HepG2 (cell line): ENCODE results near the gene OR10H2. TPM values are rescaled to one million over a fixed set of nuclear protein-coding genes. Genes with fewer than 3 reads are reported as not detected.
A peak's percentile ranks its signal among the peaks of the same experiment; 100 is the strongest.

ENCODE experiments used
- ATF3 ChIP-seq: sonication (generic); formaldehyde crosslinking; IDR thresholded peaks from 2 replicates; pipeline ENCODE4 v1.4.0; 2020; ENCODE audit warnings: missing genetic modification reagents
- BCL6 ChIP-seq: IDR thresholded peaks from 2 replicates; pipeline ENCODE4 v1.6.1; 2016; ENCODE audit warnings: missing genetic modification reagents, missing compliant biosample characterization
- CTCF ChIP-seq: sonication (generic); formaldehyde crosslinking; IDR thresholded peaks from 2 replicates; pipeline ENCODE4 v1.5.0; 2020; ENCODE audit warnings: mild to moderate bottlenecking, missing genetic modification reagents, moderate library complexity
- DRAP1 ChIP-seq: IDR thresholded peaks from 2 replicates; pipeline ENCODE4 v1.6.1; 2016; ENCODE audit warnings: missing genetic modification reagents, missing compliant biosample characterization
- FOXJ3 ChIP-seq: sonication (generic); formaldehyde crosslinking; IDR thresholded peaks from 2 replicates; pipeline ENCODE4 v1.4.0; 2020; ENCODE audit warnings: missing genetic modification reagents, mild to moderate bottlenecking, borderline replicate concordance
- HDAC1 ChIP-seq: sonication (generic); formaldehyde crosslinking; IDR thresholded peaks from 2 replicates; pipeline ENCODE4 v1.5.1; 2020; ENCODE audit warnings: mild to moderate bottlenecking, missing genetic modification reagents
- IRF9 ChIP-seq: sonication (generic); formaldehyde crosslinking; IDR thresholded peaks from 2 replicates; pipeline ENCODE4 v1.8.0; 2022; ENCODE audit warnings: missing genetic modification reagents, mild to moderate bottlenecking, borderline replicate concordance
- KDM5A ChIP-seq: fragments of 200-600 bp; sonication (generic); IDR thresholded peaks from 2 replicates; pipeline ENCODE4 v1.7.0; 2018; ENCODE audit warnings: antibody characterized with exemption, mild to moderate bottlenecking, low read length, borderline replicate concordance
- LRRFIP1 ChIP-seq: sonication (generic); formaldehyde crosslinking; conservative IDR thresholded peaks from 2 replicates; pipeline ENCODE4 v1.4.0; 2020; ENCODE audit warnings: missing genetic modification reagents
- MED1 ChIP-seq: sonication (generic); formaldehyde crosslinking; IDR thresholded peaks from 2 replicates; pipeline ENCODE4 v1.4.0; 2020; ENCODE audit warnings: missing genetic modification reagents
- MEIS2 ChIP-seq: sonication (generic); formaldehyde crosslinking; IDR thresholded peaks from 2 replicates; pipeline ENCODE4 v1.9.0; 2021; ENCODE audit warnings: mild to moderate bottlenecking, missing genetic modification reagents
- MXD4 ChIP-seq: IDR thresholded peaks from 2 replicates; pipeline ENCODE4 v1.6.1; 2016; ENCODE audit warnings: mild to moderate bottlenecking, missing biosample characterization, missing genetic modification reagents
- NONO ChIP-seq, 2 experiments: fragments of 450-650 bp in 1 of 2; sonication (generic) in 1 of 2; formaldehyde crosslinking in 1 of 2; IDR thresholded peaks in 1 of 2; conservative IDR thresholded peaks in 1 of 2; 2 replicates each; pipeline versions ENCODE4 v1.6.1 to v1.8.0; 2017 to 2022; ENCODE audit warnings: mild to moderate bottlenecking in 1 of 2, missing genetic modification reagents in 1 of 2, moderate library complexity in 1 of 2
- PBX3 ChIP-seq: sonication (generic); formaldehyde crosslinking; IDR thresholded peaks from 2 replicates; pipeline ENCODE4 v1.8.1; 2023; ENCODE audit warnings: missing genetic modification reagents, inconsistent platforms, borderline replicate concordance
- RCOR2 ChIP-seq: IDR thresholded peaks from 2 replicates; pipeline ENCODE4 v1.6.1; 2016; ENCODE audit warnings: missing biosample characterization, missing genetic modification reagents
- SMARCE1 ChIP-seq: fragments of 450-650 bp; IDR thresholded peaks from 2 replicates; pipeline ENCODE4 v1.6.1; 2017; ENCODE audit warnings: borderline replicate concordance
- ZNF138 ChIP-seq: sonication (generic); formaldehyde crosslinking; IDR thresholded peaks from 2 replicates; pipeline ENCODE4 v1.5.0; 2020; ENCODE audit warnings: mild to moderate bottlenecking, low read depth, missing genetic modification reagents
- ZNF30 ChIP-seq: sonication (generic); formaldehyde crosslinking; IDR thresholded peaks from 2 replicates; pipeline ENCODE4 v1.5.0; 2020; ENCODE audit warnings: mild to moderate bottlenecking, missing genetic modification reagents
- ZNF501 ChIP-seq: sonication (generic); formaldehyde crosslinking; IDR thresholded peaks from 2 replicates; pipeline ENCODE4 v1.5.1; 2020; ENCODE audit warnings: mild to moderate bottlenecking, moderate library complexity, missing genetic modification reagents
- ZNF530 ChIP-seq: sonication (generic); formaldehyde crosslinking; IDR thresholded peaks from 2 replicates; pipeline ENCODE4 v1.5.0; 2020; ENCODE audit warnings: low read depth, mild to moderate bottlenecking, missing genetic modification reagents
- ZNF629 ChIP-seq: sonication (generic); formaldehyde crosslinking; conservative IDR thresholded peaks from 2 replicates; pipeline ENCODE4 v1.5.0; 2020; ENCODE audit warnings: missing genetic modification reagents
- polyA plus RNA-seq, 8 experiments: library from polyadenylated mRNA; depleted of rRNA in 3 of 8; stranded (reverse) in 7 of 8; unstranded in 1 of 8; fragments of >200 nt; fragmentation: Illumina TruSeq in 4 of 8; extraction: Trizol in 4 of 8; gene quantifications; 2 replicates each; pipeline versions ENCODE4 v1.2.1 to v1.2.3, GENCODE V29; 2011 to 2016; ENCODE audit warnings: low read depth in 4 of 8, missing spikeins in 1 of 8, mixed read lengths in 1 of 8; ENCODE audit not compliant: insufficient read depth in 1 of 8
- total RNA-seq, 5 experiments: library from RNA; depleted of rRNA; stranded (reverse); fragments of >200 nt; fragmentation: Illumina TruSeq; extraction: Trizol; gene quantifications; 2 replicates each; pipeline ENCODE4 v1.2.3, GENCODE V29; 2016; ENCODE audit warnings: low read depth in 1 of 5

OR10H2 gene
- total and polyA plus RNA-seq, 2 of the 13 experiments (the other 11 are each of a cell fraction or from before 2014, with no cell fraction given): not detected

GRCh38 chr19:15680478-15681322 lies 47.1 kb upstream of the OR10H2 start (continued):
- TF ChIP-seq CTCF (CRISPR knock-in tag) (no peak), MXD4 (CRISPR knock-in tag) (no peak), ZNF30 (CRISPR knock-in tag) (no peak), SMARCE1 (no peak), ZNF138 (CRISPR knock-in tag) (no peak), IRF9 (CRISPR knock-in tag) (no peak), LRRFIP1 (CRISPR knock-in tag) (no peak), ZNF629 (CRISPR knock-in tag) (peak; percentile 79), RCOR2 (CRISPR knock-in tag) (no peak), NONO (IDR thresholded peaks at IDR 0.05) (no peak), NONO (CRISPR knock-in tag; conservative IDR thresholded peaks at IDR 0.05) (no peak), ZNF501 (CRISPR knock-in tag) (no peak), ATF3 (CRISPR knock-in tag) (peak; percentile 87), MED1 (peak; percentile 51; the same call in 1 of the 2 replicates), PBX3 (CRISPR knock-in tag) (no peak), KDM5A (no peak), MEIS2 (CRISPR knock-in tag) (no peak), DRAP1 (no peak), BCL6 (peak; percentile 56; the same call in 1 of the 2 replicates), FOXJ3 (peak; percentile 69; the same call in 1 of the 2 replicates), ZNF530 (CRISPR knock-in tag) (no peak), HDAC1 (CRISPR knock-in tag) (peak; percentile 49)
